Kidney epithelial cell (primary cell): ENCODE data around the gene GHR. TPM values are rescaled to one million over a fixed set of nuclear protein-coding genes. Genes with fewer than 3 reads are reported as not detected.

Source experiments
- DNase-seq: peaks from one replicate; pipeline ENCODE4 v3.0.0-alpha.2; 2010; ENCODE audit warnings: low read depth
- H3K27me3 ChIP-seq: 2 replicates; pipeline ENCODE4 v1.6.0; 2011; ENCODE audit warnings: low read length; ENCODE audit not compliant: control insufficient read depth, insufficient read depth
- H3K36me3 ChIP-seq: 2 replicates; pipeline ENCODE4 v1.5.1; 2011; ENCODE audit warnings: low read length; ENCODE audit not compliant: control insufficient read depth, insufficient read depth
- H3K4me3 ChIP-seq: 2 replicates; pipeline ENCODE4 v1.5.1; 2011; ENCODE audit warnings: low read depth, mild to moderate bottlenecking, control low read depth, low read length
- total RNA-seq: library from RNA; depleted of rRNA; stranded (reverse); fragments of >200 nt; gene quantifications from 2 replicates; pipeline ENCODE4 v1.2.3, GENCODE V29; 2015
- TF ChIP-seq, protein P1 (sequence below): IDR thresholded peaks from 2 replicates; pipeline ENCODE4 v1.5.1; 2011; ENCODE audit warnings: mild to moderate bottlenecking, moderate library complexity, low read length, control low read depth, inconsistent platforms; ENCODE audit not compliant: insufficient read depth, poor library complexity, severe bottlenecking

GHR gene
- total RNA-seq, 1 donor from 2014 or later: 0.63 TPM

GRCh38 chr5:42462083-42462482 is 38.8 kb downstream of the GHR start:
- TF ChIP-seq, protein P1, sequence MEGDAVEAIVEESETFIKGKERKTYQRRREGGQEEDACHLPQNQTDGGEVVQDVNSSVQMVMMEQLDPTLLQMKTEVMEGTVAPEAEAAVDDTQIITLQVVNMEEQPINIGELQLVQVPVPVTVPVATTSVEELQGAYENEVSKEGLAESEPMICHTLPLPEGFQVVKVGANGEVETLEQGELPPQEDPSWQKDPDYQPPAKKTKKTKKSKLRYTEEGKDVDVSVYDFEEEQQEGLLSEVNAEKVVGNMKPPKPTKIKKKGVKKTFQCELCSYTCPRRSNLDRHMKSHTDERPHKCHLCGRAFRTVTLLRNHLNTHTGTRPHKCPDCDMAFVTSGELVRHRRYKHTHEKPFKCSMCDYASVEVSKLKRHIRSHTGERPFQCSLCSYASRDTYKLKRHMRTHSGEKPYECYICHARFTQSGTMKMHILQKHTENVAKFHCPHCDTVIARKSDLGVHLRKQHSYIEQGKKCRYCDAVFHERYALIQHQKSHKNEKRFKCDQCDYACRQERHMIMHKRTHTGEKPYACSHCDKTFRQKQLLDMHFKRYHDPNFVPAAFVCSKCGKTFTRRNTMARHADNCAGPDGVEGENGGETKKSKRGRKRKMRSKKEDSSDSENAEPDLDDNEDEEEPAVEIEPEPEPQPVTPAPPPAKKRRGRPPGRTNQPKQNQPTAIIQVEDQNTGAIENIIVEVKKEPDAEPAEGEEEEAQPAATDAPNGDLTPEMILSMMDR: no peak
- no peak overlapping the region for H3K4me3 ChIP-seq
- H3K36me3 ChIP-seq: no peaks in the 10 kb centered on the region
- no peaks in the 10 kb centered on the region for H3K27me3 ChIP-seq
- no peak for DNase-seq

- DNase-seq: no peak
- Histone ChIP-seq H3K27me3 (no peaks in the 10 kb centered on the region), H3K36me3 (no peaks in the 10 kb centered on the region), H3K4me3 (no peak overlapping the region)
- TF ChIP-seq, protein P1: no peak
Measured at GRCh38 chr5:42467572-42467971, 44.3 kb downstream of the GHR start.

DNA sequence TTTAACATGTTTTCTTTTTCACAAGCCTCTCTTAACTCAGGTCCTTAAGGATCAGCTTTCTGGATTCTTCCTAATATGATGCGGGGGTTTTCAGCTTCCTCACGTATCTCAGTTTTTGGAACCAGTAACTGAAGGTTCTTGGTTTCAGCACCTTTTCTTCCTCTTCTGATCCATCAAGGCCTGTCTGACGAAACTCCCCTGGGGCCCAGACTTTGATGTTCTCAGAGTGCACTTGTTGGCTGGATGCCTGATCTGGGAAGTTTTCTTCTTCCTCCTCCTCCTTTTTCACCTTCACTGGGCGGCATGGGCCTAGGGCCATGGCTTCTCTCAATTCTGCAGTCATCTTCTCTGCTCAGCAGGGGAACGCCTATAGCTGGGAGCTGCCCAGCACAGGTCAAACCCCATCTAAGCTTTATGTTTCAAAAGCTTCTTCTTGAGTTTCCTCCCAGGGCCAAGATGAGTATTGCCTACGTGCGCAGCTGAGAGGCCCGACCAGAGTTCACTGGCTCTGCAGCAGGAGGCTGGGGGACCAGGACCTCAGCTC is 44.8 kb downstream of the GHR start:
- H3K36me3 ChIP-seq: no peaks in the 10 kb centered on the region
- TF ChIP-seq, protein P1: no peak
- no peak overlapping the region for H3K4me3 ChIP-seq
- DNase-seq: no peak
- H3K27me3 ChIP-seq: no peaks in the 10 kb centered on the region

DNA sequence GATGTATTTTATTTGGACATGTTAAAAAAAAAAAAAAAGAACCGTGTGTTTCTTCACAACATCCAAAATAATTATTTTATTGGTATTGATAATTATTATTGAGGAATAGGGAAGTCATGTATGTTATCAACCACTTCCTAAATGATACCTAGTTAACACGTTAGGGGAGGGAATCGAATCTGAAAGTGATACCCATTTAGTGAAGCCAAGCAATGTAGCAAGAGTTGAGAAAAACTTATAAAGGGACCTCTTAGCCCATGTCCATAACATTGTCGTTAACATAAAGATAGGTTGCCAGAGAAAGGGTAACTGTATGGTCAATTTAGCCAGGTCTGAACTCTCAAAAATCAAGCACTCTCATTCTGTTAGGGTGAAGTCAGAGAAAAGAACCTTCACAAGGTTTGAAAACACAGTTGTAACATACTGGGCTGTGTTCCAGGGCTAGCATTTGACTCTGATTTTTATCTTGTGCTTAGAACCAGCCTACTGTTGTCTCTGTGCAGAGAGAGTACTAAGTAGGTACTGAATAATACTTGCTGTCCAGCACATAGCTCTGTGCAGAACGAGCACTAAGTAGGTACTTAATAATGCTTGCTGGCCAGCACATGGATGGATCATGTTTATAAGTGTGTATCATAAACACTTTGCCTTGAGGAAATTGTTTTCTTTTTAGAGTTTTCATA is 60.4 kb downstream of the GHR start:
- Histone ChIP-seq H3K4me3 (no peak overlapping the region), H3K36me3 (no peaks in the 10 kb centered on the region), H3K27me3 (no peaks in the 10 kb centered on the region)
- TF ChIP-seq, protein P1: no peak
- DNase-seq: no peak

DNA sequence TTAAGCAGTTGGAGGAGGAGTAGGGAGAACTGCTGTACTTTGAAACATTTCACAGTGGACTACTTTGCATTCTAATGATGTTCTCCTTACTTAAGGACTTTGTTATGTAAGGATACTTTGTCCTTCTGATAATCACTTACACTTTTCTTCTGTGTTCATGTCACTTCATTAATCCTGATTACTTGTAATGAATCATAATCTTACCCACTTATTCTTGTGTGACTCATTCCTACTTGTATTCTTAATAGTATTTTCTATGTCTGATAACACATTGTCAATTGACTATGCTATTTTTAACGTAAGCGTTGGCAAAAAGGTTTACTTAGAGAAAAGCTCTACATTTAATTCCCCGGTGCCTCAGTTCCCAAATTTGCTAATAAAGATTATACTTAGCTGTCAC is 63.8 kb downstream of the GHR start:
- DNase-seq: no peak
- Histone ChIP-seq H3K27me3 (no peaks in the 10 kb centered on the region), H3K4me3 (no peak overlapping the region), H3K36me3 (no peaks in the 10 kb centered on the region)
- TF ChIP-seq, protein P1: no peak

- H3K27me3 ChIP-seq: no peaks in the 10 kb centered on the region
- no peak for DNase-seq
- TF ChIP-seq, protein P1: no peak
- no peak overlapping the region for H3K4me3 ChIP-seq
- no peaks in the 10 kb centered on the region for H3K36me3 ChIP-seq
Measured at GRCh38 chr5:42487821-42488220, 64.6 kb downstream of the GHR start.
